Endothelial cell of umbilical vein (primary cell): ENCODE results near the gene CFLAR. TPM values are rescaled to one million over a fixed set of nuclear protein-coding genes. Genes with fewer than 3 reads are reported as not detected.

Source experiments
- BruUV-seq: library from RNA; stranded (reverse); fragments of 400-500 nt; replicated peaks from 2 replicates; lab custom pipeline; 2021; lab: Mats Ljungman, UMichigan
- CTCF ChIA-PET: fragments of 300-600, 350-600 bp; sonication (Branson Sonifier 250); formaldehyde crosslinking; loops from one replicate; lab custom pipeline; 2021; ENCODE audit warnings: antibody characterized with exemption, inconsistent platforms; lab: Charles Lee
- POLR2A ChIA-PET: fragments of 300-600, 350-600 bp; sonication (Branson Sonifier 250); formaldehyde crosslinking; loops from one replicate; lab custom pipeline; 2021; ENCODE audit warnings: antibody characterized with exemption, inconsistent platforms; lab: Charles Lee
- DNase-seq: peaks from one replicate; pipeline ENCODE4 v3.0.0-alpha.2; 2011; ENCODE audit warnings: low read depth, low spot score
- FAIRE-seq: peaks from 2 replicates; lab custom pipeline; 2011; peaks lifted over from hg19 to GRCh38; lab: Jason Lieb, UNC
- H2AFZ ChIP-seq: 2 replicates; pipeline ENCODE4 v1.6.0; 2012; ENCODE audit warnings: low read depth, low read length, control low read depth, inconsistent platforms
- H3K27ac ChIP-seq: 2 replicates; pipeline ENCODE4 v1.5.1; 2011; ENCODE audit warnings: low read depth, mild to moderate bottlenecking, control low read depth, low read length, moderate library complexity; ENCODE audit not compliant: insufficient read depth
- H3K27me3 ChIP-seq, 2 experiments: 2 replicates each; pipeline versions ENCODE4 v1.6.0 to v1.6.1; 2011; ENCODE audit warnings: low read length in 2 of 2, mixed read lengths in 1 of 2; ENCODE audit not compliant: control insufficient read depth in 2 of 2, insufficient read depth in 2 of 2
- H3K36me3 ChIP-seq, 2 experiments: 2 replicates in 1 of 2; 3 replicates in 1 of 2; pipeline ENCODE4 v1.5.1; 2011; ENCODE audit warnings: low read length in 2 of 2, mild to moderate bottlenecking in 1 of 2, moderate library complexity in 1 of 2; ENCODE audit not compliant: control insufficient read depth in 2 of 2, insufficient read depth in 2 of 2; ENCODE audit errors: extremely low read depth in 1 of 2
- H3K4me1 ChIP-seq: 3 replicates; pipeline ENCODE4 v1.5.1; 2011; ENCODE audit warnings: mild to moderate bottlenecking, low read length; ENCODE audit not compliant: control insufficient read depth, insufficient read depth; ENCODE audit errors: extremely low read depth
- H3K4me2 ChIP-seq: 2 replicates; pipeline ENCODE4 v1.6.1; 2011; ENCODE audit warnings: low read length, control low read depth, mixed read lengths; ENCODE audit not compliant: insufficient read depth
- H3K4me3 ChIP-seq, 3 experiments: fragments of 200-600 bp in 1 of 3; sonication (generic), shearing (Covaris generic) in 1 of 3; replicated peaks in 1 of 3; 2 replicates each; pipeline ENCODE4 v1.5.1; 2011 to 2016; ENCODE audit warnings: control low read depth in 3 of 3, low read length in 3 of 3, mild to moderate bottlenecking in 2 of 3, inconsistent platforms in 1 of 3, low read depth in 1 of 3, moderate library complexity in 1 of 3; ENCODE audit not compliant: insufficient read depth in 1 of 3
- H3K79me2 ChIP-seq: 2 replicates; pipeline ENCODE4 v1.6.0; 2012; ENCODE audit warnings: low read length, inconsistent platforms; ENCODE audit not compliant: control insufficient read depth, insufficient read depth
- H3K9ac ChIP-seq: replicated peaks from 2 replicates; pipeline ENCODE3; 2011; ENCODE audit warnings: low read length, control low read depth; ENCODE audit not compliant: insufficient read depth; ENCODE audit errors: extremely low read depth
- H3K9me1 ChIP-seq: replicated peaks from 3 replicates; pipeline ENCODE4 v1.6.0; 2011; ENCODE audit warnings: mild to moderate bottlenecking, low read length; ENCODE audit not compliant: control insufficient read depth, insufficient read depth; ENCODE audit errors: extremely low read depth
- H3K9me3 ChIP-seq: replicated peaks from 2 replicates; pipeline ENCODE4 v1.5.1; 2012; ENCODE audit warnings: low read length, inconsistent platforms; ENCODE audit not compliant: control insufficient read depth, insufficient read depth
- H4K20me1 ChIP-seq: replicated peaks from 2 replicates; pipeline ENCODE3; 2011; ENCODE audit warnings: mild to moderate bottlenecking, low read length; ENCODE audit not compliant: control insufficient read depth, insufficient read depth; ENCODE audit errors: extremely low read depth
- CTCF ChIP-seq, 2 donors: IDR thresholded peaks; 1 replicate in 1 of 2; 2 replicates in 1 of 2; pipeline ENCODE4 v1.5.1; 2011; ENCODE audit warnings: low read length in 2 of 2, mild to moderate bottlenecking in 2 of 2, moderate library complexity in 2 of 2, control low read depth in 1 of 2, inconsistent platforms in 1 of 2, low read depth in 1 of 2; ENCODE audit not compliant: insufficient read depth in 1 of 2; ENCODE audit errors: extremely low read depth in 1 of 2
- EZH2 ChIP-seq: IDR thresholded peaks from 2 replicates; pipeline ENCODE4 v1.6.1; 2012; ENCODE audit warnings: borderline replicate concordance, low read depth, mild to moderate bottlenecking, moderate library complexity, low read length, inconsistent platforms; ENCODE audit not compliant: severe bottlenecking
- FOS ChIP-seq: IDR thresholded peaks from 2 replicates; pipeline ENCODE4 v1.6.1; 2011; ENCODE audit warnings: mild to moderate bottlenecking, low read length, moderate library complexity, borderline replicate concordance; ENCODE audit not compliant: insufficient read depth
- JUN ChIP-seq: IDR thresholded peaks from 2 replicates; pipeline ENCODE4 v1.6.1; 2011; ENCODE audit warnings: borderline replicate concordance, low read depth; ENCODE audit not compliant: insufficient read length, insufficient read depth
- MAX ChIP-seq: IDR thresholded peaks from 2 replicates; pipeline ENCODE4 v1.6.1; 2011; ENCODE audit not compliant: insufficient read depth, insufficient read length
- MYC ChIP-seq: IDR thresholded peaks from one replicate; pipeline ENCODE4 v1.6.1; 2011; ENCODE audit warnings: mild to moderate bottlenecking, low read depth, low read length
- POLR2A ChIP-seq: IDR thresholded peaks from 2 replicates; pipeline ENCODE4 v1.6.1; 2012; ENCODE audit warnings: low read depth, mild to moderate bottlenecking, control low read depth, low read length
- POLR2AphosphoS5 ChIP-seq: IDR thresholded peaks from 2 replicates; pipeline ENCODE4 v1.6.1; 2012; ENCODE audit warnings: low read depth, mild to moderate bottlenecking, control low read depth, low read length, moderate library complexity; ENCODE audit not compliant: insufficient read depth
- dilution Hi-C: fragments of 300-500 bp; cut with MboI; formaldehyde crosslinking; loops from one replicate; pipeline ENCODE4 v1.15.0; 2019; ENCODE audit warnings: low sequenced_read_pairs; ENCODE audit not compliant: extremely low pct_ligation_motif_present
- intact Hi-C: fragments of 100-400 bp; cut with micrococcal nuclease; formaldehyde crosslinking; loops from one replicate; pipeline ENCODE4 v1.10.0; 2022
- polyA plus RNA-seq, 4 experiments: library from polyadenylated mRNA; depleted of rRNA in 3 of 4; stranded (reverse) in 3 of 4; unstranded in 1 of 4; fragments of >200 nt; gene quantifications; 2 replicates each; pipeline versions ENCODE4 v1.2.1 to v1.2.3, GENCODE V29; 2011 to 2012; ENCODE audit warnings: missing spikeins in 1 of 4
- total RNA-seq: library from RNA; stranded (reverse); gene quantifications from 2 replicates; pipeline ENCODE4 v1.2.3, GENCODE V29; 2021

Gene CFLAR
- total and polyA plus RNA-seq, 2 donors (not counting 3 experiments of a cell fraction or from before 2014, with no cell fraction given) = 104 to 260 TPM

- intact Hi-C loops = loop anchor here (5.0 kb wide), 1 partner anchor 462 kb away; no protein-coding TSS in a partner anchor
- Histone ChIP-seq H4K20me1 (no peaks in the 10 kb centered on the region), H3K4me3 (no peak overlapping the region), H2AFZ (no peak overlapping the region), H3K4me2 (no peak overlapping the region), H3K9me3 (no peaks in the 10 kb centered on the region), H3K9me1 (no peaks in the 10 kb centered on the region), H3K27ac (no peak overlapping the region), H3K36me3 (no peaks in the 10 kb centered on the region), H3K9ac (no peak overlapping the region), H3K79me2 (no peaks in the 10 kb centered on the region), H3K4me1 (peaks cover 10% of the 10 kb centered on the region), H3K27me3 (no peaks in the 10 kb centered on the region)
- BruUV-seq = no TSS peak
- no peak for TF ChIP-seq MYC
- no peak for TF ChIP-seq MAX
- TF ChIP-seq CTCF (IDR thresholded peaks at IDR 0.05; ENCODE audit: extremely low read depth in 1 of 2, insufficient read depth in 1 of 2, low read depth in 1 of 2, low read length in 2 of 2) = no peak
- TF ChIP-seq POLR2A = no peak
- no peak for TF ChIP-seq JUN
- TF ChIP-seq POLR2AphosphoS5 = no peak
- TF ChIP-seq FOS = no peak
- no peak for TF ChIP-seq EZH2
- ChIA-PET POLR2A (interaction anchor here (0.6 kb wide), 1 partner anchor 59 kb away, joined by 3 read pairs; no protein-coding TSS in a partner anchor), CTCF (no interaction called here)
- FAIRE-seq = no peak
- dilution Hi-C loops = loop anchor here (25.0 kb wide), 1 partner anchor 262 kb away; no protein-coding TSS in a partner anchor
- DNase-seq = no peak
Observed at GRCh38 chr2:201174687-201175086, 58.7 kb downstream of the CFLAR start.
